Lower leg skin (tissue), 4 donors: ENCODE measurements around the gene PCDHGA1. TPM values are rescaled to one million over a fixed set of nuclear protein-coding genes. Genes with fewer than 3 reads are reported as not detected.

Source experiments
- DNase-seq, 2 donors: peaks; one replicate each; pipeline ENCODE4 v3.0.0-alpha.2; 2019; ENCODE audit warnings: low spot score in 2 of 2
- H3K4me3 ChIP-seq: fragments of 200-600 bp; sonication (generic); 2 replicates; pipeline ENCODE4 v1.5.1; 2017; ENCODE audit warnings: mild to moderate bottlenecking, low read depth; ENCODE audit not compliant: poor library complexity, severe bottlenecking
- POLR2A ChIP-seq, 2 donors: fragments of 450-650 bp; IDR thresholded peaks; one replicate each; pipeline ENCODE4 v1.6.1; 2016 to 2017; ENCODE audit warnings: antibody characterized with exemption in 2 of 2, mild to moderate bottlenecking in 1 of 2, moderate library complexity in 1 of 2
- WGBS, 2 donors: methylation state at CpG; one replicate each; pipeline ENCODE4 v1.1.5; 2018; 5-methylcytosine and 5-hydroxymethylcytosine counted together
- intact Hi-C: fragments of 100-400 bp; cut with DNase I; formaldehyde crosslinking; loops from one replicate; pipeline ENCODE4 v1.15.0; 2023; ENCODE audit warnings: low total_unique reads
- total RNA-seq, 4 donors: library from RNA; depleted of rRNA; stranded (reverse); fragments of >200 nt; gene quantifications; one replicate each; pipeline ENCODE4 v1.1.0, GENCODE V29; 2016
- TF ChIP-seq, protein P1 (sequence below), 3 donors: fragments of 450-650 bp; IDR thresholded peaks; one replicate each; pipeline ENCODE4 v1.5.1; 2016; ENCODE audit warnings: antibody characterized with exemption in 3 of 3, mild to moderate bottlenecking in 3 of 3, moderate library complexity in 2 of 3

PCDHGA1 gene
- total RNA-seq, 4 donors from 2014 or later: 0.52 to 0.54 (median 0.53) TPM; not detected in 1

DNA sequence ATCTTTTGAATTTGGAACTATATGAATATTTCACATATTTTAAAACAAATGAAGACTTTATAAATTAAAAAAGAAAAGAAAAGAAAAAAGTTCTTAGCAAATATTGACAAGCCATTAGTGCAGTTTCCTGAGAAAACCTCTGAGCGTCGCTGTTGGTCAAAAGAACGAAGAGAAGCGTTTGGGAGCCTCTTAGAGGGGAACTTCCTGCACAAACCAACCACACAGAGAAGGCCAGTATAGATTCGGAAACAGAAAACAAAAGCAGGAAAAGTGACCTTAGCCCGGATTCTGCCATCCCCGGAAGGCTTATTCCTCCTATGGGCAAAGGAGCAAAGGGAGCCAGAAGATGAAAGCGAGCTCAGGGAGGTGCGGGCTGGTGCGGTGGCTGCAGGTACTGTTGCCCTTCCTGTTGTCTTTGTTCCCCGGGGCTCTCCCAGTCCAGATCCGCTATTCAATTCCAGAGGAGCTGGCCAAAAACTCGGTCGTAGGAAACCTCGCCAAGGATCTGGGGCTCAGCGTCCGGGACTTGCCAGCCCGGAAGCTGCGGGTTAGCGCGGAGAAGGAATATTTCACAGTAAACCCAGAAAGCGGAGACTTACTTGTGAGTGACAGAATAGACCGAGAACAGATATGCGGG is 29.6 kb downstream of the PCDHGA1 start, which contains the start of gene PCDHGB2:
Gene PCDHGB2 (plus strand): TSS at position 205 of the 637 bp plus-strand sequence. CDS start 142 bp downstream, at position 347.
- intact Hi-C loops: no loop called here
- TF ChIP-seq POLR2A (IDR thresholded peaks at IDR 0.05): no peak
- TF ChIP-seq, protein P1, sequence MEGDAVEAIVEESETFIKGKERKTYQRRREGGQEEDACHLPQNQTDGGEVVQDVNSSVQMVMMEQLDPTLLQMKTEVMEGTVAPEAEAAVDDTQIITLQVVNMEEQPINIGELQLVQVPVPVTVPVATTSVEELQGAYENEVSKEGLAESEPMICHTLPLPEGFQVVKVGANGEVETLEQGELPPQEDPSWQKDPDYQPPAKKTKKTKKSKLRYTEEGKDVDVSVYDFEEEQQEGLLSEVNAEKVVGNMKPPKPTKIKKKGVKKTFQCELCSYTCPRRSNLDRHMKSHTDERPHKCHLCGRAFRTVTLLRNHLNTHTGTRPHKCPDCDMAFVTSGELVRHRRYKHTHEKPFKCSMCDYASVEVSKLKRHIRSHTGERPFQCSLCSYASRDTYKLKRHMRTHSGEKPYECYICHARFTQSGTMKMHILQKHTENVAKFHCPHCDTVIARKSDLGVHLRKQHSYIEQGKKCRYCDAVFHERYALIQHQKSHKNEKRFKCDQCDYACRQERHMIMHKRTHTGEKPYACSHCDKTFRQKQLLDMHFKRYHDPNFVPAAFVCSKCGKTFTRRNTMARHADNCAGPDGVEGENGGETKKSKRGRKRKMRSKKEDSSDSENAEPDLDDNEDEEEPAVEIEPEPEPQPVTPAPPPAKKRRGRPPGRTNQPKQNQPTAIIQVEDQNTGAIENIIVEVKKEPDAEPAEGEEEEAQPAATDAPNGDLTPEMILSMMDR (IDR thresholded peaks at IDR 0.05): no peak
- DNase-seq: no peak
- H3K4me3 ChIP-seq: no peak within 1 kb of the TSS
- WGBS, 2 donors: 19 to 22% methylated on average over 24 of the region's 24 CpGs

DNA sequence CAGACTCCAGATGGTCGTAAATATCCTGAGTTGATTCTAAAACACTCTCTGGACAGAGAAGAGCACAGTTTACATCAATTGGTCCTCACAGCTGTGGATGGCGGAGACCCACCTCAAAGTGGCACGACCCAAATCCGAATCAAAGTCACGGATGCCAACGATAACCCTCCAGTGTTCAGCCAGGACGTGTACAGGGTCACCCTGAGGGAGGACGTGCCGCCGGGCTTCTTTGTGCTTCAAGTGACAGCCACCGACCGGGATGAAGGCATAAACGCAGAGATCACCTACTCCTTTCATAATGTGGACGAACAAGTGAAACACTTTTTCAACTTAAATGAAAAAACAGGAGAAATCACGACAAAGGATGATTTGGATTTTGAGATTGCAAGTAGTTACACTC is 30.4 kb downstream of the PCDHGA1 start:
- no peak overlapping the region for H3K4me3 ChIP-seq
- TF ChIP-seq, protein P1 (IDR thresholded peaks at IDR 0.05): no peak
- TF ChIP-seq POLR2A (IDR thresholded peaks at IDR 0.05): no peak
- DNase-seq: no peak
- intact Hi-C loops: no loop called here
- WGBS, 2 donors: 31 to 44% methylated on average over 15 of the region's 15 CpGs

DNA sequence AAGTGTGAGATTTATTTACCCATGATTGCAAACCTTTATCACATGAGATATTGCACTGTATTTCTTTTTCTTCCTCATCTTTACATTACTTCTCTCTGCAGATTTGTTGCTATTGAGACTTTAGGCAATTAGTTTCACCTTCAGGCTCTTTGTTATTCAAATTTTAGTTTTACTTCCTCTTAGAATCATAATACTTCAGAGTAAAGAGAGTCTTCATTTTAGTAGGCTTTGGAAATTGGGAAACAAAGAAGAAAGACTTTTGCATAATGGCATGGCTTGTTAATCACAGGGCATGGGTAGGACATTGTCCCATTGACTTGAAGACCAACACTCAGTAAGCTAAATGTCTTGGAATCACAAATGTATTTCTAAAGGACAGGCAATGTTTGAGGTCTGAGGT is 32.4 kb downstream of the PCDHGA1 start:
- no peak overlapping the region for H3K4me3 ChIP-seq
- TF ChIP-seq POLR2A (IDR thresholded peaks at IDR 0.05): no peak
- TF ChIP-seq, protein P1 (IDR thresholded peaks at IDR 0.05): no peak
- no peak for DNase-seq
- intact Hi-C loops: no loop called here

DNA sequence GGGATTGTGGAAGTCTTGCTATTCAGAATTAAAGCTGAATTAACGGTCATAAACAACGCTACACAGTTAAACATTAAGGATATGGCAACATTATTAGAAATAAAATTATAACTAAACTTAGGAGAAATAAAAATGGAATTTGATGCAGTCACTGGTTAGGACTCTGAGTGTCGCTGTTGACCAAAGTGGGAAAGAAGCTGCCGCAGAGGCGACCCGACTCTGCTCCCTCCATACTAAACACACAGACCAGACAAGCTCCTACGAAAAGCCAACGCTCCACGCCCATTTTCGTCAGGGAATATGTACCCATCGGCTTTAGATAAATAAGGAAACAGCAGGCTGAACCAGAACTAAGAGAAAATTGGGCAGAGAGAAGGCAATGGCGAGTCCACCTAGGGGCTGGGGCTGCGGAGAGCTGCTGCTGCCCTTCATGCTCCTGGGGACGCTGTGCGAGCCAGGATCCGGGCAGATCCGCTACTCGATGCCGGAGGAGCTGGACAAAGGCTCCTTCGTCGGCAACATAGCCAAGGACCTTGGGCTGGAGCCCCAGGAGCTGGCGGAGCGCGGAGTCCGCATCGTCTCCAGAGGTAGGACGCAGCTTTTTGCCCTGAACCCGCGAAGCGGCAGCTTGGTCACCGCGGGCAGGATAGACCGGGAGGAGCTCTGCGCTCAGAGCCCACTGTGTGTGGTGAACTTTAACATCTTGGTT is 33.8 kb downstream of the PCDHGA1 start, which contains the start of gene PCDHGA5:
Gene PCDHGA5 (plus strand): TSS at position 211 of the 709 bp plus-strand sequence. CDS start 169 bp downstream, at position 380.
- DNase-seq: peak in 1 of 2 donors; percentile 74
- H3K4me3 ChIP-seq: no peak within 1 kb of the TSS
- 14 to 17% methylated on average over 28 to 34 of the region's 34 CpGs for WGBS, 2 donors
- TF ChIP-seq, protein P1 (IDR thresholded peaks at IDR 0.05): no peak
- no peak for TF ChIP-seq POLR2A (IDR thresholded peaks at IDR 0.05)
- intact Hi-C loops: no loop called here

DNA sequence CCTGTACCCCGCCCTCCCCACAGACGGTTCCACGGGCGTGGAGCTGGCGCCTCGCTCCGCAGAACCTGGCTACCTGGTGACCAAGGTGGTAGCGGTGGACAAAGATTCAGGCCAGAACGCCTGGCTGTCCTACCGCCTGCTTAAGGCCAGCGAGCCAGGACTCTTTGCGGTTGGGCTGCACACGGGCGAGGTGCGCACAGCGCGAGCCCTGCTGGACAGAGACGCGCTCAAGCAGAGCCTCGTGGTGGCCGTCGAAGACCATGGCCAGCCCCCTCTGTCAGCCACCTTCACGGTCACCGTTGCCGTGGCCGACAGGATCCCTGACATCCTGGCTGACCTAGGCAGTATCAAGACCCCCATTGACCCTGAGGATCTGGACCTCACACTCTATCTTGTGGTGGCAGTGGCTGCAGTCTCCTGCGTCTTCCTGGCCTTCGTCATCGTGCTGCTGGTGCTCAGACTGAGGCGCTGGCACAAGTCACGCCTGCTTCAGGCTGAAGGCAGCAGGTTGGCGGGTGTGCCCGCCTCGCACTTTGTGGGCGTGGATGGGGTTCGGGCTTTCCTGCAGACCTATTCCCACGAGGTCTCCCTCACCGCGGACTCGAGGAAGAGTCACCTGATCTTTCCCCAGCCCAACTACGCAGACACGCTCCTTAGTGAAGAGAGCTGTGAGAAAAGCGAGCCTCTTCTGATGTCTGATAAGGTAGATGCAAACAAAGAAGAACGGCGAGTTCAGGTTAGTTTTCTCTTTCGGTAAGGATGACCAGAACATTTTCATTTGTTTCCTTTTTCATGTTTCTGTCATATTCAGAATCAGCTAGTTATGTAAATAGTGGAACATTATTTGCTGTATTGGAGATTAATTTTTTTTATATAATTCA is 35.9 kb downstream of the PCDHGA1 start:
- H3K4me3 ChIP-seq: no peak overlapping the region
- no peak for DNase-seq
- TF ChIP-seq, protein P1 (IDR thresholded peaks at IDR 0.05): no peak
- TF ChIP-seq POLR2A (IDR thresholded peaks at IDR 0.05): no peak
- intact Hi-C loops: no loop called here
- 24 to 44% methylated on average over 31 to 44 of the region's 46 CpGs for WGBS, 2 donors
